ENCODE measurements around the gene FRG2B. TPM values are rescaled to one million over a fixed set of nuclear protein-coding genes. Genes with fewer than 3 reads are reported as not detected.

Gene FRG2B
- total RNA-seq, 5 donors from 2014 or later (not counting 1 experiment from before 2014, with no cell fraction given): not detected

GRCh38 chr10:133617196-133617595 lies 9.4 kb downstream of the FRG2B start:
- no peak overlapping the region for H3K4me3 Mint-ChIP-seq
- DNase-seq (no peak), ATAC-seq (replicated peaks in 1 of 4) (no peak)
- CTCF ChIA-PET: interaction anchor here (0.6 to 1.5 kb wide), 3 partner anchors 8 to 12 kb away, joined by 3 to 5 read pairs (median 5); no protein-coding TSS in a partner anchor
- no peaks in the 10 kb centered on the region for H3K36me3 Mint-ChIP-seq
- peaks cover 0 to 6% (median 4%) of the 10 kb centered on the region in 3 donors for H3K9me3 Mint-ChIP-seq
- H3K4me1 ChIP-seq (ENCODE audit: control insufficient read depth in 1 of 2, extremely low read depth in 1 of 2, insufficient read depth in 2 of 2, low read length in 2 of 2): no peaks in the 10 kb centered on the region
- H3K27me3 ChIP-seq (replicated peaks in 1 of 2; ENCODE audit: control insufficient read depth in 2 of 2, extremely low read depth in 1 of 2, insufficient read depth in 2 of 2, low read length in 1 of 2): peaks cover 2 to 42% of the 10 kb centered on the region in 2 experiments
- H3K27me3 Mint-ChIP-seq: peaks cover 13 to 24% of the 10 kb centered on the region in 2 donors
- no peak overlapping the region for H3K27ac Mint-ChIP-seq
- no peak overlapping the region for H3K4me3 ChIP-seq (ENCODE audit: control insufficient read depth in 1 of 2, extremely low read depth in 1 of 2, low read length in 1 of 2)
- H3K4me1 Mint-ChIP-seq: no peaks in the 10 kb centered on the region
- H3K36me3 ChIP-seq (ENCODE audit: control insufficient read depth in 2 of 2, extremely low read depth in 1 of 2, insufficient read depth in 1 of 2, low read length in 1 of 2): no peaks in the 10 kb centered on the region
- H3K9me3 ChIP-seq: no peaks in the 10 kb centered on the region
- 93% methylated on average over 7 of the region's 7 CpGs for WGBS (ENCODE audit: insufficient coverage)
- POLR2A ChIA-PET: no interaction called here
- no peak overlapping the region for H3K27ac ChIP-seq (ENCODE audit: low read length)

GRCh38 chr10:133616371-133617130 lies 10.0 kb downstream of the FRG2B start:
- Mint-ChIP-seq H3K36me3 (no peaks in the 10 kb centered on the region), H3K9me3 (peaks cover 0 to 12% (median 10%) of the 10 kb centered on the region in 3 donors), H3K4me3 (no peak overlapping the region), H3K4me1 (no peaks in the 10 kb centered on the region), H3K27ac (no peak overlapping the region), H3K27me3 (peaks cover 10 to 25% of the 10 kb centered on the region in 2 donors)
- ATAC-seq (replicated peaks in 1 of 4) (no peak), DNase-seq (no peak)
- Histone ChIP-seq H3K4me1 (ENCODE audit: control insufficient read depth in 1 of 2, extremely low read depth in 1 of 2, insufficient read depth in 2 of 2, low read length in 2 of 2) (no peaks in the 10 kb centered on the region), H3K4me3 (ENCODE audit: control insufficient read depth in 1 of 2, extremely low read depth in 1 of 2, low read length in 1 of 2) (no peak overlapping the region), H3K27me3 (replicated peaks in 1 of 2; ENCODE audit: control insufficient read depth in 2 of 2, extremely low read depth in 1 of 2, insufficient read depth in 2 of 2, low read length in 1 of 2) (peaks cover 2 to 36% of the 10 kb centered on the region in 2 experiments), H3K36me3 (ENCODE audit: control insufficient read depth in 2 of 2, extremely low read depth in 1 of 2, insufficient read depth in 1 of 2, low read length in 1 of 2) (no peaks in the 10 kb centered on the region), H3K9me3 (no peaks in the 10 kb centered on the region), H3K27ac (ENCODE audit: low read length) (no peak overlapping the region)
- WGBS (ENCODE audit: insufficient coverage): 96% methylated on average over 7 of the region's 8 CpGs
- ChIA-PET CTCF (interaction anchor here in 1 of 2 donors (0.5 to 0.9 kb wide), 2 partner anchors 11 to 1774 kb away, joined by 3 to 5 read pairs; no protein-coding TSS in a partner anchor), POLR2A (interaction anchor here in 1 of 2 donors (0.5 to 0.6 kb wide), 2 partner anchors 507 to 1567 kb away, joined by 4 read pairs; no protein-coding TSS in a partner anchor)

- WGBS (ENCODE audit: insufficient coverage): 86% methylated on average over 10 of the region's 10 CpGs
- Histone ChIP-seq H3K36me3 (ENCODE audit: control insufficient read depth in 2 of 2, extremely low read depth in 1 of 2, insufficient read depth in 1 of 2, low read length in 1 of 2) (no peaks in the 10 kb centered on the region), H3K27ac (ENCODE audit: low read length) (no peak overlapping the region), H3K4me3 (ENCODE audit: control insufficient read depth in 1 of 2, extremely low read depth in 1 of 2, low read length in 1 of 2) (no peak overlapping the region), H3K27me3 (replicated peaks in 1 of 2; ENCODE audit: control insufficient read depth in 2 of 2, extremely low read depth in 1 of 2, insufficient read depth in 2 of 2, low read length in 1 of 2) (peaks cover 2 to 25% of the 10 kb centered on the region in 2 experiments), H3K4me1 (ENCODE audit: control insufficient read depth in 1 of 2, extremely low read depth in 1 of 2, insufficient read depth in 2 of 2, low read length in 2 of 2) (no peaks in the 10 kb centered on the region), H3K9me3 (no peaks in the 10 kb centered on the region)
- POLR2A ChIA-PET: no interaction called here
- H3K36me3 Mint-ChIP-seq: no peaks in the 10 kb centered on the region
- no peak for ATAC-seq (replicated peaks in 1 of 4)
- H3K27ac Mint-ChIP-seq: no peak overlapping the region
- CTCF ChIA-PET: no interaction called here
- no peaks in the 10 kb centered on the region for H3K4me1 Mint-ChIP-seq
- H3K9me3 Mint-ChIP-seq: peaks cover 0 to 13% (median 13%) of the 10 kb centered on the region in 3 donors
- no peak overlapping the region for H3K4me3 Mint-ChIP-seq
- H3K27me3 Mint-ChIP-seq: peaks cover 10 to 21% of the 10 kb centered on the region in 2 donors
- DNase-seq: no peak
These were observed 11.6 kb downstream of the FRG2B start for GRCh38 chr10:133614830-133615580.

GRCh38 chr10:133613699-133614098 lies 12.9 kb downstream of the FRG2B start:
- Histone ChIP-seq H3K9me3 (no peaks in the 10 kb centered on the region), H3K4me3 (ENCODE audit: control insufficient read depth in 1 of 2, extremely low read depth in 1 of 2, low read length in 1 of 2) (no peak overlapping the region), H3K27ac (ENCODE audit: low read length) (no peak overlapping the region), H3K4me1 (ENCODE audit: control insufficient read depth in 1 of 2, extremely low read depth in 1 of 2, insufficient read depth in 2 of 2, low read length in 2 of 2) (no peaks in the 10 kb centered on the region), H3K27me3 (replicated peaks in 1 of 2; ENCODE audit: control insufficient read depth in 2 of 2, extremely low read depth in 1 of 2, insufficient read depth in 2 of 2, low read length in 1 of 2) (peaks cover 2 to 16% of the 10 kb centered on the region in 2 experiments), H3K36me3 (ENCODE audit: control insufficient read depth in 2 of 2, extremely low read depth in 1 of 2, insufficient read depth in 1 of 2, low read length in 1 of 2) (no peaks in the 10 kb centered on the region)
- no peak overlapping the region for H3K27ac Mint-ChIP-seq
- H3K27me3 Mint-ChIP-seq: peaks cover 15 to 17% of the 10 kb centered on the region in 2 donors
- DNase-seq: no peak
- no peak for ATAC-seq (replicated peaks in 1 of 4)
- H3K4me1 Mint-ChIP-seq: peaks cover 0 to 1% (median 0%) of the 10 kb centered on the region in 3 donors
- WGBS (ENCODE audit: insufficient coverage): 69% methylated on average over 3 of the region's 6 CpGs
- ChIA-PET CTCF (no interaction called here), POLR2A (no interaction called here)
- no peak overlapping the region for H3K4me3 Mint-ChIP-seq
- peaks cover 0 to 15% (median 13%) of the 10 kb centered on the region in 3 donors for H3K9me3 Mint-ChIP-seq
- H3K36me3 Mint-ChIP-seq: no peaks in the 10 kb centered on the region

GRCh38 chr10:133611079-133611478 lies 15.5 kb downstream of the FRG2B start:
- H3K9me3 Mint-ChIP-seq: peaks cover 0 to 30% (median 13%) of the 10 kb centered on the region in 3 donors
- no peak for ATAC-seq (replicated peaks in 1 of 4)
- H3K4me3 Mint-ChIP-seq: no peak overlapping the region
- no peaks in the 10 kb centered on the region for H3K4me1 ChIP-seq (ENCODE audit: control insufficient read depth in 1 of 2, extremely low read depth in 1 of 2, insufficient read depth in 2 of 2, low read length in 2 of 2)
- no peaks in the 10 kb centered on the region for H3K9me3 ChIP-seq
- no peaks in the 10 kb centered on the region for H3K36me3 Mint-ChIP-seq
- peaks cover 0 to 3% (median 0%) of the 10 kb centered on the region in 3 donors for H3K4me1 Mint-ChIP-seq
- no peak overlapping the region for H3K27ac Mint-ChIP-seq
- DNase-seq: no peak
- ChIA-PET POLR2A (no interaction called here), CTCF (no interaction called here)
- peaks cover 33 to 34% of the 10 kb centered on the region in 2 donors for H3K27me3 Mint-ChIP-seq
- H3K4me3 ChIP-seq (ENCODE audit: control insufficient read depth in 1 of 2, extremely low read depth in 1 of 2, low read length in 1 of 2): no peak overlapping the region
- no peaks in the 10 kb centered on the region for H3K36me3 ChIP-seq (ENCODE audit: control insufficient read depth in 2 of 2, extremely low read depth in 1 of 2, insufficient read depth in 1 of 2, low read length in 1 of 2)
- peaks cover 3 to 8% of the 10 kb centered on the region in 2 experiments for H3K27me3 ChIP-seq (replicated peaks in 1 of 2; ENCODE audit: control insufficient read depth in 2 of 2, extremely low read depth in 1 of 2, insufficient read depth in 2 of 2, low read length in 1 of 2)
- WGBS (ENCODE audit: insufficient coverage): 40% methylated on average over 1 of the region's 4 CpGs
- no peak overlapping the region for H3K27ac ChIP-seq (ENCODE audit: low read length)

- POLR2A ChIA-PET: interaction anchor here in 1 of 2 donors (0.6 kb wide), 1 partner anchor 13 kb away, joined by 4 read pairs; no protein-coding TSS in a partner anchor
- peaks cover 0 to 3% (median 0%) of the 10 kb centered on the region in 3 donors for H3K4me1 Mint-ChIP-seq
- no peak overlapping the region for H3K4me3 ChIP-seq (ENCODE audit: control insufficient read depth in 1 of 2, extremely low read depth in 1 of 2, low read length in 1 of 2)
- H3K27me3 ChIP-seq (replicated peaks in 1 of 2; ENCODE audit: control insufficient read depth in 2 of 2, extremely low read depth in 1 of 2, insufficient read depth in 2 of 2, low read length in 1 of 2): peaks cover 3 to 11% of the 10 kb centered on the region in 2 experiments
- peak in 1 of 35 experiments; percentile 24 for DNase-seq
- no peak overlapping the region for H3K27ac Mint-ChIP-seq
- no peak for ATAC-seq (replicated peaks in 1 of 4)
- peaks cover 49% of the 10 kb centered on the region in 2 donors for H3K27me3 Mint-ChIP-seq
- no CpG with 5 or more reads among the region's 3 CpGs for WGBS (ENCODE audit: insufficient coverage)
- no peak overlapping the region for H3K27ac ChIP-seq (ENCODE audit: low read length)
- no peak overlapping the region for H3K4me3 Mint-ChIP-seq
- no peaks in the 10 kb centered on the region for H3K36me3 ChIP-seq (ENCODE audit: control insufficient read depth in 2 of 2, extremely low read depth in 1 of 2, insufficient read depth in 1 of 2, low read length in 1 of 2)
- peaks cover 0 to 30% (median 13%) of the 10 kb centered on the region in 3 donors for H3K9me3 Mint-ChIP-seq
- H3K9me3 ChIP-seq: no peaks in the 10 kb centered on the region
- CTCF ChIA-PET: interaction anchor here in 1 of 2 donors (1.0 to 1.1 kb wide), 2 partner anchors 9 to 11 kb away, joined by 4 to 5 read pairs; no protein-coding TSS in a partner anchor
- H3K36me3 Mint-ChIP-seq: no peaks in the 10 kb centered on the region
- no peaks in the 10 kb centered on the region for H3K4me1 ChIP-seq (ENCODE audit: control insufficient read depth in 1 of 2, extremely low read depth in 1 of 2, insufficient read depth in 2 of 2, low read length in 2 of 2)
These were observed 17.7 kb downstream of the FRG2B start for GRCh38 chr10:133608855-133609254.
